MM.1S (cell line): ENCODE measurements around the gene ENPP4.

Experiments
- CTCF ChIP-seq: fragments of 300-600 bp; sonication (generic); IDR thresholded peaks from 2 replicates; pipeline ENCODE4 v1.5.1; 2016; ENCODE audit warnings: antibody characterized with exemption, low read length, mixed read lengths
- EZH2 ChIP-seq: fragments of 300-600 bp; sonication (generic); optimal IDR thresholded peaks from 2 replicates; pipeline ENCODE3; 2017; ENCODE audit warnings: low read depth, mild to moderate bottlenecking, antibody characterized with exemption, low read length, mixed read lengths
- EZH2phosphoT487 ChIP-seq: fragments of 300-600 bp; sonication (generic); IDR thresholded peaks from 2 replicates; pipeline ENCODE4 v1.6.1; 2018; ENCODE audit warnings: antibody characterized with exemption, low read length

DNA sequence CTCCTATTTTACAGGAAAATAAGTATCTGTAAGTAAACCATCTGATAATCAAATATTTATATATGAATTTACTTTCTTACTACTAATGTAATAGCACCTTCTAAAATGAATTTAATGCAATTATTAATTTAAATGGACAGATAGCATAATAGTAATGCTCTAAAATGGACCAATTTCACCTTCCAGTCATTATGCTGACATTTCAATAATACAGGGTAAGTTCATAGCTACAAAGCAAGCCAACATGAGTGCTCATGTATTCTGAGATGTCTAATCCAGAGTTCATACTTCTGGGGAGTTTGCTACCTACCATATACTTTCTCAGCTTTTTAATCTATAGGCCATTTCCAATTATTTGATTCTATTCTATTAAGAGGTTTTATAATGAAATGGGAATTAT is 29.4 kb downstream of the ENPP4 start:
- TF ChIP-seq EZH2 (no peak), CTCF (no peak), EZH2phosphoT487 (no peak)
